Suppressor macrophage treated with lipopolysaccharide for 1 hour (primary cell): ENCODE data around the gene PDE4D.
A peak's percentile ranks its signal among the peaks of the same experiment; 100 is the strongest.
"Not testable (repeated sequence)": the region's sequence is repeated elsewhere in the genome, so short reads cannot be mapped to it uniquely, and the experiment has no call there.

Source experiments
- DNase-seq, 3 donors: peaks; one replicate each; pipeline ENCODE4 v3.0.0-alpha.2; 2020 to 2022

Gene PDE4D

GRCh38 chr5:59496524-59497134 lies 396.9 kb downstream of the PDE4D start:
- DNase-seq: peak in 2 of 3 donors; percentile 17 to 27

DNA sequence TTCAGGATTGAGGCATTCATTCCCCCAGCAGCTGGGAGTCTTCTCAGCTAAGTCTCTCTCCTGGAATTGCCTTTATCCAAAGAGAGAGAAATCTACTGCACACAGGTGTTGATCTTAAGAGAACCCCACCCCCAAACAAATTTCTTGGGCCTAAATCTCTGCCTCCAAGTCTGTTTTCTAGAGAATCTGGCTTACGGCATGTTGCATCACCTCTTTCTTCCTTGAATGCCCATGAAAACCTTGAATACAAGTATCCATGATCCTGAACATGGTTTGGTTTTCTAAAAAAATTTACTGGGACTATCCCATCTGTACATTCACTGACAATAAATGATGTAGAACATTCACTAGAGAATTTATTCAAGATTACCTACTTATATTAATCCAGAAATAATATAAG lies 401.6 kb downstream of the PDE4D start:
- no peak for DNase-seq

DNA sequence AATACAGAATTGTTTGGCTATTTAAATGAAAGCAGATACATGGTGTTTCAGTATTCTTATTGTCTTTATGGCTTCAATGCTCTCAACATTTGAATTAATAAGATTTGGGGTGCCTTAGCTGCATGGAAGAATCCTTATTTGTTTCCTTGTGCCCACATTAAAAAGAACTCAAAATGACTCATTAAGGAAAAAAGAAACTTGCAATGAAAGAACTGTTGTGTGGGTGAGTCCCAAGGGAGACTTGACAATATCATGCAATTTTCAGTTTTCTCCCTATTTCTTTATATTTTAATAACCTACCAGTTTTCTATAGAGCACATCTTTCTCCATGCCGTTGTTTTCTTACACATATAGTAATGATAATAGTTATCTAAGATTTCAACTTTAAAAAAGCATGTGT lies 404.0 kb downstream of the PDE4D start:
- no peak for DNase-seq

DNA sequence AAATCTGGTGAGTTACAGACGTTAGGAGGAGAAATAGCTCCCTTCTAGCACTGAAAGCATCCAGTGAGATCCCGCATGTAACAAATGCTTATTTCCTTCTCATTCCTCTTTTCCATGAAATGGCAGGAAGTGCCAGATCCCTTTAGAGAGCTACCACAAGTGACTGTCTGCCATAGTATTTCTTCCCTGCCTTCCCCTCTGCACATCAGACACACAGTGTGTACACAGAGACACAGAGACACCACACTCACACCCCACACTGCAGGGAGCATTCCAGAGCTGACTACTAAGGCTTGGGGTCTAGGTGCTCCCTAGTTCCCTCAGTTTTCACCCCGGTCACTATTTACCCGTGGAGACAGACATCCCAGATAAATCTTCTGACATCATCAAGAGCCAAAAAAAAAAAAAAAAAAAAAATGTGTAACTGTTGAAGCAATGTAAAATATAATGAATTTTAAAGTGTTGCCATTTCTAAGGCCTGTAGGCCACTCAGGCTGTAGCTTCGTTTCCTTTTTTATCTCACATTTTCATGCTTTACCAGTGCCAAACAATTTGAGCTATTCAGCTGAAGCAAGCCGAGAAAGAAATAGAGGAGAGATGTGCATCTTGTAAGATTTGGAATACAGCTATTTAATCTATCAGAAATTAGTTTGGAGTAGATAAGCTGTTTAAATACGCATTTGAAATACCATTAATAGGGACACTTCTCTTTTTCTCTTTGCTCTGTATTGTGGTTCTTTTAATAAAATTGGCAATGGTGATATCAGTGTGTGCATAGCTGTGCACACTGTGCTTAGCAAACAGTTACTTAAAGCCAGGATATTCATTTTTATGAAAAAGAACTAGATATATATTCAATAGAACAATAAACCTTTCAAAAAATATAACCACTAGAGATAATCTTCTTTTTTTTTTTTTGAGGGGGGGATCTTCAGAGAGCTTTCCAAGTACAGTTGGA lies 405.5 kb downstream of the PDE4D start:
- DNase-seq: no peak

GRCh38 chr5:59487068-59487686 lies 406.3 kb downstream of the PDE4D start:
- no peak for DNase-seq

DNA sequence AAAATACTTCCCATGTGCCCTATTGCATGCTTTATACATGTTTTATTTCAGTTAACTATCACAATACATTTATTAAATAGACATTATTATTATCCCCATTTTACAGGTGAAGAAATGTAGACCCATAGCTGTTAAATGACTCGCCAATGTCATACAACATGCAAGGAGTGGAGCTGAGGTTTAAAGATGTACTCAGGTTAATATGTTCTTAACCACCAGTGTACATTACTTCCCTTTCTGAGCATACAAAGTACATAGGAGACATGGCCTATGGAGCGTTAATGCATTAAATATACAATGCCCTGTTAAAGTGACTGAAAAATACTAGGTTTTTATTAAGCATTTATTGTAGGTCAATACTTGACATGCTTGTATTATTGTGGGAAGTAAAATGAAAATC lies 407.0 kb downstream of the PDE4D start:
- DNase-seq: no peak

- no peak for DNase-seq
Measured at GRCh38 chr5:59485629-59486439, 407.7 kb downstream of the PDE4D start.

DNA sequence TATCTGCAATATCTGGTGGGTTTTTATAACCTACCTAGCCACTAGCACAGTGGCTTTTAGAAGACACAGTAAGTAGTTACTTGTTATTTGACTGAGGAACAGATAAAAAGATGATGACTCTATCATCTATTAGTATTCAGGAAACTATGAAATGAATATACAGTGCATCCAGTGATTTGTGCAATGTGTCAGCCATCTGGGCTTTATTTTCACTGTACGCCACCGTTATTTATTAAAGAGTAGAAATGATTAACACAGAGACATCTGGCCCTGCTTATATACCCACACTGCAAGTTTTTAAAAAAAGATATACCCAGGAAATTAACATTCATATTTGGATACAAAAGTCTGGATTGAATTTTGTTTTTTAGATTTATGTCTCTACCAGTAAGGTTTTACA lies 408.4 kb downstream of the PDE4D start:
- DNase-seq: no peak

DNA sequence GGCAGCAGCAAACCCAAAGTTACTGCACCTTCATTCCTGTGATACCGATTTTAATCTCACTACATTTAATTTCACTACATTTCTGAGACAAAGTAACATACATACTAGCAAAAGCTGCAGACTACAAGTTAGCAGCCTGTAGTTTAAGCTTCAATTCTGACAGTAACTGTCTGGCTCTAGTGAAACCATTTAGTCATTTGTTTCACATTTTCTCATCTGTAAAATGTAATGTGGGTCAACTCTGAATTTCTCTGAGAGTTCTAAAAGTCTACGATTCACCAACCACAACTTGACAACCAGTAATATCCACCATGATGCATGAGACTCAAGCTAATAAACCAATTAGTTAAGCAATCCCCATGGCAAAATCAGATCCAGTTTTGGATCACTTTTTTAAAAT lies 408.9 kb downstream of the PDE4D start:
- DNase-seq: no peak

DNA sequence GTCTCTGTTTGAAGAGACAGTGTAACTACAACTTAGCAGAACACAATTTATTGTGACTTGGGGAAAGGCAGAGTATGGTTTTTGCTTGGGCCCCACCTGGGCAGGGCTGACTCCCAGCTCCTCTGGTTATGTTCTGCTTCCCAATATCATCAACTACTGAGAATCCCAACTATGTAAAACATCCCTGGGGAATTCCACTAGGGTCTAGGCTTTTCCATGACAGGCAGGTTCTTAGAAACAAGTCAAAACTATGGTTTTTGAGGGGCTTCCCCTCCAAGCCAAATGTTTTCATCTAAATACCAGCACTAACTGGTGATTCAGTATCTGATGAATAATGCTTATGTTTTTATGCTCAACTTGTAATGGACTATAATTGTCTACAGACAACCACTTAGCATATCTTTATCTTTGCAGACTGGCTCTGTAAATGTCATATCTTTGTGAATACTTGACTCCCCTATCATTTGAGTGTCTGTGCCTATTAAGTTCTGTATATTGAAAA lies 409.5 kb downstream of the PDE4D start:
- DNase-seq: peak in 1 of 3 donors; percentile 31

DNA sequence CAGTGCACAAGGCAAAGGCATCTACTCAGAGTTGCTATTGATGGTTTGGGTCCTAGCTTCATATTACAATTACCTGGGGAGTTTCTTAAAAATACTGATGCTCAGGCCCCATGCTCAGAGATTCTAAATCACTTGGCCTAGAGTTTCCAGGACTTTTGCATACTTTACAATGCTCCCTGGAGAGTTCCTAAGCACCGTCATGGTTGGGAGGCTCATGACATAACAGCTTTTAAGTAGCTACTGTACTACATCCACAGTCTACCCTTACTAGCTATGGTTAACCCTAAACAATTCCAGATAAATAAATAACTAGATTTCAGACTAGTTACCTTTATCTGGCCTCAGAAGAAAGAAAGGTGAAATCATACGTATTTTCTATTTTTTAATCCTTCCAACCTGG lies 414.4 kb downstream of the PDE4D start:
- DNase-seq: no peak

DNA sequence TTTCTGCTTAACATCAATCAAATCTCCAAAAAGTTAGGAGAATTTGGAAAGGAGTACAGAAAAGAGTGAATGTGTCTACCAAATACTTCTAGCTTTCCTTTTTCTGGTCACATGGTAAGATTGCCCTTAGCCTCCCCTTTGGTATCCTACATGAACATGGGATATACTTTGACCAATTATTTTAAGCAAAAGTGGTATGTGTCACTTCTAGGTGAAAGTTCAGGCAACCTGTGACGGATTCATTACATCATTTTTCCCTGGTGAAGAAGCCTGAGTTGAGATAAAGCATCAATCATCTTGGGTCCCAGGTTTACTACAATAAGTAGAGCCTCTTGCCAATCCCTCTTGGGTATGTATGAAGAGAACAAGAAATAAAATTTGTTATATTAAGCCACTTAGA lies 419.2 kb downstream of the PDE4D start:
- DNase-seq: no peak

- no peak for DNase-seq
Measured at GRCh38 chr5:59473611-59474010, 419.9 kb downstream of the PDE4D start.

- DNase-seq: no peak
Measured at GRCh38 chr5:59471463-59471862, 422.1 kb downstream of the PDE4D start.

DNA sequence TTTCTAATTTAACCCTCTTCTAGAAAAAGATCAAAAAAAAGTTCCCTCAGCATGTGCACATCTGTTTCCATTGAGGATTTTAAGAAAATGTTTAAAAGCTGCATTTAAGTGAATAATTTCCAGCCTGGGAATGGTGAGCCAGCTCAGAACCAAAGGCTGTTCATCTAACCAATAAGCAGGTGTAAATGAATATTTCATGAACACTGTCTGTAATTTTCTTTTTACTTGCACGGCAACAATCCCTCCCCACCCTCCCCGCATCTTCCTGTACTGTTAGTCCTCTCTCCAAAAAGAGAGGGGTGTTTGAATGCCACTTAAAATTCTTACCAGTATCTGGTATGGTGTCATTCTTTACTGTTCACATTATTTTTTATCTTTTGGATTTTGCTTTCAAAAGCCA lies 425.6 kb downstream of the PDE4D start:
- no peak for DNase-seq

DNA sequence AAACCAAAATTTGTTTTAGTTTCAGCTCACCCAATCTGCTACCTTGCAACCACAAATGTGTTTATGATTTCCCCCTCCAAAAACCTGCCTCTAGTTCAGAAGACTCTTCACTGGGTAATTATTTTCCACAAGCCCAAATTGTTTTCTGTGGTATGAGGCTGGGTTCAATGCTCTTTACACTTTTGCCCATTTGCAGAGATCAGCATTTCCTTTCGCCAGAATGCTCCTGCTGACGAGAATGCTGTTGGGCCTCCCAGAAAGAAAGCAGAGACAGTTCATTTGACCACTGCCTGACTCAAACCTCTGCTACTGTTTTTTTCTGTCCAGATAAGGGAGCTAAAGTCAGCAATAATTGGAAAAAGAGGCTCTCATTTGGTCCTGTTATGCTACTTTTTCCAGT lies 427.3 kb downstream of the PDE4D start:
- no peak for DNase-seq

DNA sequence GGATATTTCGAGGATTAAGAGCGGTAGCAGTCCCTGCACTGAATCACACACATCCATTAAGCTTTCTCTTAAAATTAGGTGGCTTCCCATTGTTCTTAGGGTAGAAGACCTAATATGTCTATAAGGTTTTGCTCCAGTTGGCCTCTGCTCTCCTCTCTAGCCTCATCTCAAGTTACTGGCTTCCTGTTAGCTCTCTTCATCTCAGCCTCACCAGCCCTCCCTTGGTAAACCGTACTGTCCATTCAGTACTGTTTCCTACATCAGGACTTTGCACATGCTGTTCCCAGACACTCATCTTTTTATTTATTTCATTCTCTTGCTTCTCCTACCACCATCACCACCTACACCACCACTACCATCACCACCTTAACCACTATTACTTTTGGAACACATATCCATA lies 428.6 kb downstream of the PDE4D start:
- DNase-seq: no peak

DNA sequence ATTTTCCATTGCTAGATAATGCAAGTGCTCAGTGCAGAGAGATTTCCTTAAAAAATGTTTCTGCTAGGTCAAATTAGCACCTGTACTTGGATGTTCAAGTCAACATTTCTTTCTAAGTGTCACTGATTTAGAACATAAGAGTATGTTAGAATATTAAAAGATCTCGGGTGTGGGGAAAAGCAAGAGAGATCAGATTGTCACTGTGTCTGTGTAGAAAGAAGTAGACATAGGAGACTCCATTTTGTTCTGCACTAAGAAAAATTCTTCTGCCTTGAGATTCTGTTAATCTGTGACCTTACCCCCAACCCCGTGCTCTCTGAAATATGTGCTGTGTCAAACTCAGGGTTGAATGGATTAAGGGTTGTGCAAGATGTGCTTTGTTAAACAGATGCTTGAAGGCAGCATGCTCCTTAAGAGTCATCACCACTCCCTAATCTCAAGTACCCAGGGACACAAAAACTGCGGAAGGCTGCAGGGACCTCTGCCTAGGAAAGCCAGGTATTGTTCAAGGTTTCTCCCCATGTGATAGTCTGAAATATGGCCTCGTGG lies 429.8 kb downstream of the PDE4D start:
- not testable (repeated sequence) for DNase-seq

DNA sequence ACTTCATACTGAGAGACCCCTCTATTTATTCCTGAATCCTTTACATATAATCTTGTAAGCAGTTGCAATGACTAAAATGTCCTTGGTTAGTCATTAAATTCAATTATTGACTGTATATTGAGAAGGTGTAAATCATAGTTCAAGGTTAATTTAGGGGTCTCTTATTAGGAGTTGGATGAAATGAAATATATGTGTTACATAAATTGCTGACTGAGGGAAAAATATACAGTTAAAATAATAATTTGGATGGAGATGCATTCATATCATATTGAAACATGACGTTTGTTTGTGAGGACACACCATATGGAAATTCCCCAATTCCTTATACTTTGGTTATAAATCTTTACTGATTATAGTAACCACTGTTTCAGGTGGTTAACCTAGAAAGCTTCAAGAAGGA lies 430.6 kb downstream of the PDE4D start:
- no peak for DNase-seq

- DNase-seq: no peak
Measured at GRCh38 chr5:59460368-59461153, 433.0 kb downstream of the PDE4D start.

DNA sequence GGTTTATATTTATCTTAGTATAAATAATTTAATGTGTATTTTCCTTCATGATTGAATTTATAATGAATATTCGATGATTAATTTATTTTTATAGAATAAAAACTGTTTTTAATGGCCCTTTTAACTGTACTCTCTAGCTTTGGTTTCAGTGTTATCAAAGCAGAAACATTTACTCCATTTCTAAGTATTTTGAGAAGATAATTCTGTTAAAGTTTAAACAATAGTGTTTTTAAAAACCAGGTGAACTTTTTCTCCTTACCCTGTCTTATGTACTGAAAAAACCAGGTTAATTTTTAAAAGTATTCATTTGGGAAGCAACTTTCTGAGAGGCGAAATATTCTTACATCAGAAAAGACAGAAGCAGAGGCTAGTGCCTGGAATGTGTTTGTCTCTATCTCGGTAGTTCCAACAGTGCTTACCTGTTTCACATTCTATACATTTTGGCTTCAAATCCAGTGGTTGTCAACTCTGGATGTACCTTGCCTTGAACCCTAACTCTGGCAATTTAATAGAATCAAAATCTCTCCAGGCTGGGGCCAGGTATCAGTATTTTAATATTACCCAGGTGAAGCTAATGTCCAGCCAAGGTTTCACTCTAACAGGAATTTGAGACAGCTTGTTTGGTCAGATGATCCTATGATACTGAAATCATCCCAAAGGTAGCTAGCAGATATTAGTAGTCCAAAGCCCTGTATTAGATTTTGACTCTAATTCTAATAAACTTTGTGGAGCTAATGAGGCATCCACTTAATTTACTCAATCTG lies 434.4 kb downstream of the PDE4D start:
- DNase-seq: no peak
